PC-9 (cell line): ENCODE results near the gene SLC6A8. TPM values are rescaled to one million over a fixed set of nuclear protein-coding genes. Genes with fewer than 3 reads are reported as not detected.

Experiments used
- Bru-seq: library from RNA; stranded (reverse); fragments of 400-500 nt; gene quantifications from one replicate; lab custom pipeline; 2021; lab: Mats Ljungman, UMichigan
- BruChase-seq, 2 experiments: library from RNA; stranded (reverse); fragments of 400-500 nt; gene quantifications; one replicate each; lab custom pipeline; 2021; lab: Mats Ljungman, UMichigan
- BruUV-seq: library from RNA; stranded (reverse); fragments of 400-500 nt; replicated peaks from 2 replicates; lab custom pipeline; 2021; lab: Mats Ljungman, UMichigan
- CTCF ChIA-PET: fragments of 300-600 bp; sonication (Branson Sonifier 250); formaldehyde crosslinking; loops from one replicate; lab custom pipeline; 2022; ENCODE audit warnings: antibody characterized with exemption; lab: Charles Lee
- POLR2A ChIA-PET: fragments of 300-600 bp; sonication (Branson Sonifier 250); formaldehyde crosslinking; loops from one replicate; lab custom pipeline; 2022; ENCODE audit warnings: antibody characterized with exemption; ENCODE audit not compliant: unreplicated experiment; lab: Charles Lee
- DNase-seq, 2 experiments: peaks; one replicate each; pipeline versions ENCODE4 v3.0.0 to v3.0.0-alpha.2; 2015 to 2022; ENCODE audit warnings: mixed read lengths in 1 of 2
- H2AFZ ChIP-seq: fragments of 200-600 bp; sonication (generic); 2 replicates; pipeline ENCODE4 v1.8.1; 2017; ENCODE audit warnings: antibody characterized with exemption
- H3F3A ChIP-seq: fragments of 200-600 bp; sonication (generic); 2 replicates; pipeline ENCODE4 v1.8.1; 2017; ENCODE audit warnings: antibody characterized with exemption, mild to moderate bottlenecking, low read depth; ENCODE audit not compliant: insufficient read depth
- H3K27ac ChIP-seq: fragments of 200-600 bp; sonication (generic); 2 replicates; pipeline ENCODE4 v1.6.1; 2016; ENCODE audit warnings: mixed run types
- H3K27me3 ChIP-seq: fragments of 200-600 bp; sonication (generic); 2 replicates; pipeline ENCODE4 v1.6.1; 2016; ENCODE audit warnings: low read depth, mixed run types; ENCODE audit not compliant: insufficient read depth
- H3K36me3 ChIP-seq: fragments of 200-600 bp; sonication (generic); 2 replicates; pipeline ENCODE4 v1.6.1; 2016; ENCODE audit warnings: low read depth, mixed run types
- H3K4me1 ChIP-seq: fragments of 200-600 bp; sonication (generic); replicated peaks from 2 replicates; pipeline ENCODE4 v1.6.1; 2016; ENCODE audit warnings: mixed run types; ENCODE audit not compliant: insufficient read depth
- H3K4me2 ChIP-seq: fragments of 200-600 bp; sonication (generic); 2 replicates; pipeline ENCODE4 v1.6.1; 2017; ENCODE audit warnings: mixed run types
- H3K4me3 ChIP-seq: fragments of 200-600 bp; sonication (generic); 2 replicates; pipeline ENCODE4 v1.6.1; 2016; ENCODE audit warnings: mixed run types
- H3K79me2 ChIP-seq: fragments of 200-600 bp; sonication (generic); 2 replicates; pipeline ENCODE4 v1.6.1; 2017; ENCODE audit warnings: low read depth, mixed run types
- H3K9me2 ChIP-seq: fragments of 200-600 bp; sonication (generic); 2 replicates; pipeline ENCODE4 v1.8.1; 2017; ENCODE audit warnings: mild to moderate bottlenecking; ENCODE audit not compliant: insufficient read depth
- H3K9me3 ChIP-seq: fragments of 200-600 bp; sonication (generic); 2 replicates; pipeline ENCODE4 v1.8.1; 2016; ENCODE audit warnings: low read depth; ENCODE audit not compliant: insufficient read depth
- H4K20me1 ChIP-seq: fragments of 200-600 bp; sonication (generic); 2 replicates; pipeline ENCODE4 v1.8.1; 2017; ENCODE audit not compliant: insufficient read depth
- CTCF ChIP-seq: fragments of 200-600 bp; sonication (generic); conservative IDR thresholded peaks from 2 replicates; pipeline ENCODE4 v1.6.1; 2017; ENCODE audit warnings: mixed run types, antibody characterized with exemption, mild to moderate bottlenecking, moderate library complexity
- EZH2 ChIP-seq: fragments of 200-600 bp; sonication (generic); IDR thresholded peaks from 2 replicates; pipeline ENCODE4 v1.8.0; 2017; ENCODE audit warnings: antibody characterized with exemption, low read depth
- intact Hi-C: fragments of 100-400 bp; cut with micrococcal nuclease; formaldehyde crosslinking; loops from one replicate; pipeline ENCODE4 v1.10.0; 2022; ENCODE audit not compliant: unreplicated experiment
- long read RNA-seq: library from polyadenylated mRNA; stranded (forward); transcript quantifications from one replicate; pipeline ENCODE4 v2.0.0, GENCODE V29; 2022
- total RNA-seq: library from RNA; stranded (reverse); gene quantifications from 2 replicates; pipeline ENCODE4 v1.2.3, GENCODE V29; 2021

SLC6A8 gene
- total RNA-seq (37.6 and 40.5 TPM in 2 replicates), Bru-seq, nascent RNA (percentile 46 among the genes with signal in this experiment), BruChase-seq, experiment 1, labeled RNA remaining after a 2-hour chase (percentile 62 among the genes with signal in this experiment), BruChase-seq, experiment 2, labeled RNA remaining after a 6-hour chase (percentile 87 among the genes with signal in this experiment)
- long read RNA-seq, transcript SLC6A8-201 (13 exons, 3,763 nt): major isoform, 12 of 19 reads
- long read RNA-seq, partial matches to known transcripts: 6 of 19 reads
- long read RNA-seq, other reads (novel, unspliced or antisense): 1 of 19 reads

- Histone ChIP-seq H2AFZ (no peak within 1 kb of the TSS), H3K9me3 (no peaks in the 10 kb centered on the region), H3K4me3 (peak within 1 kb of the TSS; percentile 51), H4K20me1 (no peaks in the 10 kb centered on the region), H3F3A (no peaks in the 10 kb centered on the region), H3K27ac (no peak within 1 kb of the TSS), H3K36me3 (no peaks in the 10 kb centered on the region), H3K79me2 (no peaks in the 10 kb centered on the region), H3K4me1 (no peaks in the 10 kb centered on the region), H3K9me2 (no peaks in the 10 kb centered on the region), H3K27me3 (no peaks in the 10 kb centered on the region), H3K4me2 (peak within 1 kb of the TSS; percentile 72)
- BruUV-seq: no TSS peak
- ChIA-PET POLR2A (interaction anchor here (0.7 kb wide), 1 partner anchor 14 kb away, joined by 3 read pairs; the partner anchor contains the start of gene PNCK), CTCF (interaction anchor here (0.6 to 0.7 kb wide), 3 partner anchors 30 to 205 kb away, joined by 3 read pairs; no protein-coding TSS in a partner anchor)
- TF ChIP-seq EZH2 (no peak), CTCF (peak; percentile 45; the same call in 1 of the 2 replicates)
- intact Hi-C loops: no loop called here
- peak in 1 of 2 experiments; percentile 74 for DNase-seq
Observed at GRCh38 chrX:153687121-153688039, at the start of gene SLC6A8. Gene SLC6A8 (plus strand): TSS chrX:153687926. CDS start chrX:153688575, 649 bp downstream.

- Histone ChIP-seq H3F3A (no peaks in the 10 kb centered on the region), H3K9me2 (no peaks in the 10 kb centered on the region), H3K36me3 (no peaks in the 10 kb centered on the region), H3K27ac (no peak overlapping the region), H3K4me1 (no peaks in the 10 kb centered on the region), H3K4me3 (no peak overlapping the region), H3K27me3 (peaks cover 47% of the 10 kb centered on the region), H2AFZ (no peak overlapping the region), H3K9me3 (no peaks in the 10 kb centered on the region), H3K4me2 (no peak overlapping the region), H4K20me1 (no peaks in the 10 kb centered on the region), H3K79me2 (no peaks in the 10 kb centered on the region)
- DNase-seq: no peak
- no peak for TF ChIP-seq CTCF
- CTCF ChIA-PET: no interaction called here
- intact Hi-C loops: no loop called here
- POLR2A ChIA-PET: no interaction called here
- BruUV-seq: no TSS peak
Observed at GRCh38 chrX:153638041-153638371, 49.7 kb upstream of the SLC6A8 start.

GRCh38 chrX:153638436-153639176 lies 49.1 kb upstream of the SLC6A8 start:
- CTCF ChIA-PET: no interaction called here
- no peak overlapping the region for H3K27ac ChIP-seq
- no TSS peak for BruUV-seq
- no peaks in the 10 kb centered on the region for H3K36me3 ChIP-seq
- no peak overlapping the region for H2AFZ ChIP-seq
- H3K4me3 ChIP-seq: no peak overlapping the region
- H3K4me2 ChIP-seq: no peak overlapping the region
- intact Hi-C loops: no loop called here
- no peaks in the 10 kb centered on the region for H4K20me1 ChIP-seq
- no peaks in the 10 kb centered on the region for H3K4me1 ChIP-seq
- no peaks in the 10 kb centered on the region for H3K9me3 ChIP-seq
- H3K9me2 ChIP-seq: no peaks in the 10 kb centered on the region
- POLR2A ChIA-PET: interaction anchor here (0.6 kb wide), 1 partner anchor 14 kb away, joined by 6 read pairs; no protein-coding TSS in a partner anchor
- H3K79me2 ChIP-seq: no peaks in the 10 kb centered on the region
- TF ChIP-seq EZH2: no peak
- no peak for TF ChIP-seq CTCF
- H3F3A ChIP-seq: no peaks in the 10 kb centered on the region
- no peak for DNase-seq
- peaks cover 46% of the 10 kb centered on the region for H3K27me3 ChIP-seq
